GM12875 (cell line): Measurements from ENCODE around the gene CLIC6.

ENCODE experiments used
- H3K4me3 ChIP-seq: one replicate; pipeline ENCODE4 v1.5.1; 2011; ENCODE audit warnings: low read depth, low read length, control low read depth
- CTCF ChIP-seq: IDR thresholded peaks from 2 replicates; pipeline ENCODE4 v1.5.1; 2011; ENCODE audit warnings: low read depth, mild to moderate bottlenecking, control low read depth, inconsistent platforms, low read length, moderate library complexity, borderline replicate concordance; ENCODE audit not compliant: insufficient read depth

Gene CLIC6

GRCh38 chr21:34651642-34652041 lies 17.2 kb upstream of the CLIC6 start:
- no peak for TF ChIP-seq CTCF
- H3K4me3 ChIP-seq, result no peak overlapping the region

- no peak overlapping the region for H3K4me3 ChIP-seq
- no peak for TF ChIP-seq CTCF
Measured at GRCh38 chr21:34653522-34653921, 15.3 kb upstream of the CLIC6 start.

DNA sequence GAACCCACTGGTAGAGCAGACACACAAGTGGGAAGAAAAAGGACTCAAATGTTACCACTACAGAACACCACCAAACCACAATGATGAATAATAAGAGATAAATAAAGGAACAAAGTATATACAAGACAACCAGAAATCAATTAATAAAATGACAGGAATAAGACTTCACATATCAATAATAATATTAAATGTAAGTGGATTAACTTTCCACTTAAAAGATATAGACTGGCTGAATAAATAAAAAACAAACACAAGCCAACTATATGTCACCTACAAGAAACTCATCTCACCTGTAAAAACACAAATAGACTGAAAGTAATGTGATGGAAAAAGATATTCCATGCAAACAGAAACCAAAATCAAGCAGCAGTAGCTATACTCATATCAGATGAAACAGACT lies 6.9 kb upstream of the CLIC6 start:
- no peak for TF ChIP-seq CTCF
- H3K4me3 ChIP-seq, result no peak overlapping the region

DNA sequence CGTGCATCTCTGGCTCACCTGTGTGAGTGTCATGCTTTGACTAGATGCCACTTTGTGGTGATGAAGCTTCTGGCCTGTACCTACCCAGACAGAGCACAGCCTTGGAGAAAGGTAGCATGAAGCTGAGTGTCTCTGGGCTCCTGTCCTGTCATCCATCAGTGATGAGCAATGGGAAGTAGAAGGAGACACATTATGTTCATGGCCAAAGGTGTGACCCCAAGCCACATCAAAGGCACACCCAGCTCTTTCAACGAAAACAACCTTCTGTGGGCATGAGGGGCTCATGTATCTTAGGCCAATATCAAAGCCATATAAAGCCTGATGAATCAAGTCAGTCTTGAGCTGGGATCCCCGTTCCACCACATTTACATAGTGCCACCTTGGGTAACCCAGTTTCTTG lies 1.0 kb upstream of the CLIC6 start:
- H3K4me3 ChIP-seq, result no peak overlapping the region
- TF ChIP-seq CTCF, result no peak

GRCh38 chr21:34669149-34669879 lies 520 bp downstream of the CLIC6 start:
- no peak for TF ChIP-seq CTCF
- H3K4me3 ChIP-seq, result peak overlapping the region; percentile 97

GRCh38 chr21:34669880-34670219 lies 1.1 kb downstream of the CLIC6 start:
- H3K4me3 ChIP-seq, result peak overlapping the region; percentile 97

- peak; percentile 44 for TF ChIP-seq CTCF
- peak overlapping the region; percentile 97 for H3K4me3 ChIP-seq
Measured at GRCh38 chr21:34670220-34670961, 1.6 kb downstream of the CLIC6 start.
